HEK293 (cell line): ENCODE measurements around the gene COL5A3.
A peak's percentile ranks its signal among the peaks of the same experiment; 100 is the strongest.

Source experiments
- GFI1B ChIP-seq: fragments of 450-650 bp; formaldehyde crosslinking; IDR thresholded peaks from 2 replicates; pipeline ENCODE4 v1.5.1; 2016; ENCODE audit warnings: missing biosample characterization, missing genetic modification characterization
- HOXD13 ChIP-seq: sonication (generic); formaldehyde crosslinking; IDR thresholded peaks from 2 replicates; pipeline ENCODE4 v1.8.0; 2022; ENCODE audit warnings: missing genetic modification reagents, borderline replicate concordance
- KLF1 ChIP-seq: fragments of 450-650 bp; formaldehyde crosslinking; IDR thresholded peaks from 2 replicates; pipeline ENCODE4 v1.5.1; 2016; ENCODE audit warnings: missing biosample characterization, missing genetic modification characterization
- KLF7 ChIP-seq: fragments of 450-650 bp; formaldehyde crosslinking; IDR thresholded peaks from 2 replicates; pipeline ENCODE4 v1.5.1; 2016; ENCODE audit warnings: missing biosample characterization, missing genetic modification characterization, borderline replicate concordance
- OSR2 ChIP-seq: fragments of 450-650 bp; formaldehyde crosslinking; IDR thresholded peaks from 2 replicates; pipeline ENCODE4 v1.5.1; 2016; ENCODE audit warnings: missing biosample characterization, missing genetic modification characterization
- PATZ1 ChIP-seq: fragments of 450-650 bp; formaldehyde crosslinking; IDR thresholded peaks from 2 replicates; pipeline ENCODE4 v1.5.1; 2016; ENCODE audit warnings: missing biosample characterization, missing genetic modification characterization
- SALL2 ChIP-seq: fragments of 450-650 bp; formaldehyde crosslinking; IDR thresholded peaks from 2 replicates; pipeline ENCODE4 v1.5.0; 2017; ENCODE audit warnings: missing biosample characterization, mild to moderate bottlenecking, missing genetic modification characterization, borderline replicate concordance
- SETDB1 ChIP-seq: IDR thresholded peaks from one replicate; pipeline ENCODE4 v1.6.1; 2017; ENCODE audit warnings: mild to moderate bottlenecking, low read length, moderate library complexity, mixed read lengths; ENCODE audit not compliant: insufficient read length
- SP2 ChIP-seq: fragments of 450-650 bp; formaldehyde crosslinking; IDR thresholded peaks from 2 replicates; pipeline ENCODE4 v1.5.1; 2016; ENCODE audit warnings: missing biosample characterization, missing genetic modification characterization
- YY2 ChIP-seq: fragments of 450-650 bp; formaldehyde crosslinking; IDR thresholded peaks from 2 replicates; pipeline ENCODE4 v1.5.1; 2016; ENCODE audit warnings: missing biosample characterization, missing genetic modification characterization
- ZBTB8A ChIP-seq: fragments of 450-650 bp; formaldehyde crosslinking; IDR thresholded peaks from 2 replicates; pipeline ENCODE4 v1.5.1; 2016; ENCODE audit warnings: missing biosample characterization, missing genetic modification characterization
- ZNF10 ChIP-seq: fragments of 450-650 bp; formaldehyde crosslinking; IDR thresholded peaks from 2 replicates; pipeline ENCODE4 v1.5.1; 2017; ENCODE audit warnings: missing biosample characterization, missing genetic modification characterization
- ZNF114 ChIP-seq: fragments of 450-650 bp; formaldehyde crosslinking; IDR thresholded peaks from 2 replicates; pipeline ENCODE4 v1.5.0; 2017; ENCODE audit warnings: missing biosample characterization, missing genetic modification characterization
- ZNF138 ChIP-seq: fragments of 450-650 bp; formaldehyde crosslinking; IDR thresholded peaks from 2 replicates; pipeline ENCODE4 v1.5.1; 2016; ENCODE audit warnings: missing biosample characterization, missing genetic modification characterization, borderline replicate concordance
- ZNF140 ChIP-seq: fragments of 450-650 bp; formaldehyde crosslinking; IDR thresholded peaks from 2 replicates; pipeline ENCODE4 v1.5.1; 2016; ENCODE audit warnings: missing biosample characterization, missing genetic modification characterization
- ZNF169 ChIP-seq: fragments of 450-650 bp; formaldehyde crosslinking; IDR thresholded peaks from 2 replicates; pipeline ENCODE4 v1.5.1; 2016; ENCODE audit warnings: missing biosample characterization, missing genetic modification characterization
- ZNF24 ChIP-seq: fragments of 450-650 bp; formaldehyde crosslinking; IDR thresholded peaks from 2 replicates; pipeline ENCODE4 v1.5.1; 2016; ENCODE audit warnings: missing biosample characterization, missing genetic modification characterization
- ZNF292 ChIP-seq: fragments of 450-650 bp; formaldehyde crosslinking; IDR thresholded peaks from 2 replicates; pipeline ENCODE4 v1.5.1; 2016; ENCODE audit warnings: low read depth, missing biosample characterization, missing genetic modification characterization, borderline replicate concordance
- ZNF350 ChIP-seq: fragments of 450-650 bp; formaldehyde crosslinking; IDR thresholded peaks from 2 replicates; pipeline ENCODE4 v1.5.0; 2017; ENCODE audit warnings: missing biosample characterization, mild to moderate bottlenecking, missing genetic modification characterization
- ZNF394 ChIP-seq: fragments of 450-650 bp; formaldehyde crosslinking; IDR thresholded peaks from 2 replicates; pipeline ENCODE4 v1.5.1; 2016; ENCODE audit warnings: missing biosample characterization, missing genetic modification characterization, mild to moderate bottlenecking, moderate library complexity, borderline replicate concordance
- ZNF404 ChIP-seq: fragments of 450-650 bp; formaldehyde crosslinking; IDR thresholded peaks from 2 replicates; pipeline ENCODE4 v1.5.1; 2017; ENCODE audit warnings: missing biosample characterization, missing genetic modification characterization
- ZNF473 ChIP-seq: fragments of 450-650 bp; formaldehyde crosslinking; IDR thresholded peaks from 2 replicates; pipeline ENCODE4 v1.5.1; 2017; ENCODE audit warnings: missing biosample characterization, missing genetic modification characterization
- ZNF501 ChIP-seq: fragments of 450-650 bp; formaldehyde crosslinking; IDR thresholded peaks from 2 replicates; pipeline ENCODE4 v1.5.1; 2016; ENCODE audit warnings: missing biosample characterization, missing genetic modification characterization
- ZNF596 ChIP-seq: fragments of 450-650 bp; IDR thresholded peaks from 2 replicates; pipeline ENCODE4 v1.5.0; 2018; ENCODE audit warnings: missing biosample characterization, mild to moderate bottlenecking, missing genetic modification characterization, moderate library complexity
- ZNF610 ChIP-seq: fragments of 450-650 bp; formaldehyde crosslinking; IDR thresholded peaks from 2 replicates; pipeline ENCODE4 v1.5.1; 2016; ENCODE audit warnings: missing biosample characterization, missing genetic modification characterization, borderline replicate concordance
- ZNF621 ChIP-seq: fragments of 450-650 bp; formaldehyde crosslinking; IDR thresholded peaks from 2 replicates; pipeline ENCODE4 v1.5.1; 2017; ENCODE audit warnings: missing biosample characterization, missing genetic modification characterization
- ZNF658 ChIP-seq: fragments of 450-650 bp; formaldehyde crosslinking; IDR thresholded peaks from 2 replicates; pipeline ENCODE4; 2016; ENCODE audit warnings: missing biosample characterization, missing genetic modification characterization
- ZNF670 ChIP-seq: fragments of 450-650 bp; formaldehyde crosslinking; IDR thresholded peaks from 2 replicates; pipeline ENCODE4 v1.5.1; 2016; ENCODE audit warnings: missing biosample characterization, missing genetic modification characterization, low read depth
- ZNF707 ChIP-seq: fragments of 450-650 bp; formaldehyde crosslinking; IDR thresholded peaks from 2 replicates; pipeline ENCODE4 v1.5.1; 2016; ENCODE audit warnings: missing biosample characterization, missing genetic modification characterization
- ZNF777 ChIP-seq: fragments of 450-650 bp; formaldehyde crosslinking; IDR thresholded peaks from 2 replicates; pipeline ENCODE4 v1.5.1; 2017; ENCODE audit warnings: missing biosample characterization, missing genetic modification characterization, borderline replicate concordance
- ZSCAN5A ChIP-seq: fragments of 450-650 bp; formaldehyde crosslinking; IDR thresholded peaks from 2 replicates; pipeline ENCODE4 v1.5.1; 2016; ENCODE audit warnings: missing biosample characterization, missing genetic modification characterization
- TF ChIP-seq, protein P1 (sequence below): fragments of 450-650 bp; formaldehyde crosslinking; IDR thresholded peaks from 2 replicates; pipeline ENCODE4 v1.5.1; 2017; ENCODE audit warnings: missing biosample characterization, missing genetic modification characterization
- TF ChIP-seq, protein P2 (sequence below): fragments of 450-650 bp; formaldehyde crosslinking; IDR thresholded peaks from 2 replicates; pipeline ENCODE4 v1.5.1; 2016; ENCODE audit warnings: missing biosample characterization, missing genetic modification characterization, borderline replicate concordance

The COL5A3 gene

GRCh38 chr19:9935506-9936325, 74.6 kb downstream of the COL5A3 start (continued):
- no peak for TF ChIP-seq ZNF114 (tag by site-specific recombination)
- no peak for TF ChIP-seq ZNF596
- peak; percentile 85 for TF ChIP-seq PATZ1 (tag by site-specific recombination)
- no peak for TF ChIP-seq OSR2 (tag by site-specific recombination)
- no peak for TF ChIP-seq SALL2 (tag by site-specific recombination)
- no peak for TF ChIP-seq ZNF140
- TF ChIP-seq, protein P1, sequence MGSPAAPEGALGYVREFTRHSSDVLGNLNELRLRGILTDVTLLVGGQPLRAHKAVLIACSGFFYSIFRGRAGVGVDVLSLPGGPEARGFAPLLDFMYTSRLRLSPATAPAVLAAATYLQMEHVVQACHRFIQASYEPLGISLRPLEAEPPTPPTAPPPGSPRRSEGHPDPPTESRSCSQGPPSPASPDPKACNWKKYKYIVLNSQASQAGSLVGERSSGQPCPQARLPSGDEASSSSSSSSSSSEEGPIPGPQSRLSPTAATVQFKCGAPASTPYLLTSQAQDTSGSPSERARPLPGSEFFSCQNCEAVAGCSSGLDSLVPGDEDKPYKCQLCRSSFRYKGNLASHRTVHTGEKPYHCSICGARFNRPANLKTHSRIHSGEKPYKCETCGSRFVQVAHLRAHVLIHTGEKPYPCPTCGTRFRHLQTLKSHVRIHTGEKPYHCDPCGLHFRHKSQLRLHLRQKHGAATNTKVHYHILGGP (tag by site-specific recombination) = no peak
- TF ChIP-seq ZNF404 (tag by site-specific recombination) = no peak
- no peak for TF ChIP-seq ZNF169 (tag by site-specific recombination)
- TF ChIP-seq KLF1 (tag by site-specific recombination) = peak; percentile 35; the same call in 1 of the 2 replicates
- TF ChIP-seq ZNF610 (tag by site-specific recombination) = no peak
- TF ChIP-seq ZNF138 (tag by site-specific recombination) = no peak
- no peak for TF ChIP-seq ZNF394 (tag by site-specific recombination)
- TF ChIP-seq ZNF10 (tag by site-specific recombination) = no peak
- TF ChIP-seq ZNF350 (tag by site-specific recombination) = no peak
- TF ChIP-seq KLF7 (tag by site-specific recombination) = no peak
- TF ChIP-seq YY2 (tag by site-specific recombination) = no peak; the same call in 1 of the 2 replicates
- TF ChIP-seq ZNF670 (tag by site-specific recombination) = no peak
- TF ChIP-seq ZNF292 (tag by site-specific recombination) = no peak
- no peak for TF ChIP-seq ZNF621 (tag by site-specific recombination)
- 0 out of 2 replicates have a peak, but pooled peaks have one; percentile 17 for TF ChIP-seq ZNF501 (tag by site-specific recombination)
- no peak for TF ChIP-seq ZNF707
- TF ChIP-seq ZNF24 (tag by site-specific recombination) = no peak
- no peak for TF ChIP-seq SETDB1
- no peak for TF ChIP-seq HOXD13 (CRISPR knock-in tag)
- TF ChIP-seq ZBTB8A = peak; percentile 57
- no peak; the same call in 1 of the 2 replicates for TF ChIP-seq ZNF473 (tag by site-specific recombination)
- peak; percentile 6; the same call in 1 of the 2 replicates for TF ChIP-seq ZNF777 (tag by site-specific recombination)
- TF ChIP-seq, protein P2, sequence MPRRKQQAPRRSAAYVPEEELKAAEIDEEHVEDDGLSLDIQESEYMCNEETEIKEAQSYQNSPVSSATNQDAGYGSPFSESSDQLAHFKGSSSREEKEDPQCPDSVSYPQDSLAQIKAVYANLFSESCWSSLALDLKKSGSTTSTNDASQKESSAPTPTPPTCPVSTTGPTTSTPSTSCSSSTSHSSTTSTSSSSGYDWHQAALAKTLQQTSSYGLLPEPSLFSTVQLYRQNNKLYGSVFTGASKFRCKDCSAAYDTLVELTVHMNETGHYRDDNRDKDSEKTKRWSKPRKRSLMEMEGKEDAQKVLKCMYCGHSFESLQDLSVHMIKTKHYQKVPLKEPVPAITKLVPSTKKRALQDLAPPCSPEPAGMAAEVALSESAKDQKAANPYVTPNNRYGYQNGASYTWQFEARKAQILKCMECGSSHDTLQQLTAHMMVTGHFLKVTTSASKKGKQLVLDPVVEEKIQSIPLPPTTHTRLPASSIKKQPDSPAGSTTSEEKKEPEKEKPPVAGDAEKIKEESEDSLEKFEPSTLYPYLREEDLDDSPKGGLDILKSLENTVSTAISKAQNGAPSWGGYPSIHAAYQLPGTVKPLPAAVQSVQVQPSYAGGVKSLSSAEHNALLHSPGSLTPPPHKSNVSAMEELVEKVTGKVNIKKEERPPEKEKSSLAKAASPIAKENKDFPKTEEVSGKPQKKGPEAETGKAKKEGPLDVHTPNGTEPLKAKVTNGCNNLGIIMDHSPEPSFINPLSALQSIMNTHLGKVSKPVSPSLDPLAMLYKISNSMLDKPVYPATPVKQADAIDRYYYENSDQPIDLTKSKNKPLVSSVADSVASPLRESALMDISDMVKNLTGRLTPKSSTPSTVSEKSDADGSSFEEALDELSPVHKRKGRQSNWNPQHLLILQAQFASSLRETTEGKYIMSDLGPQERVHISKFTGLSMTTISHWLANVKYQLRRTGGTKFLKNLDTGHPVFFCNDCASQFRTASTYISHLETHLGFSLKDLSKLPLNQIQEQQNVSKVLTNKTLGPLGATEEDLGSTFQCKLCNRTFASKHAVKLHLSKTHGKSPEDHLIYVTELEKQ = no peak; the same call in 1 of the 2 replicates
- TF ChIP-seq GFI1B = no peak
- peak; percentile 30; the same call in 1 of the 2 replicates for TF ChIP-seq SP2 (tag by site-specific recombination)
- TF ChIP-seq ZSCAN5A (tag by site-specific recombination) = no peak
- no peak for TF ChIP-seq ZNF658 (tag by site-specific recombination)
